NB4 (cell line): Measurements from ENCODE around the gene SLK.

Experiments
- CTCF ChIP-seq: IDR thresholded peaks from one replicate; pipeline ENCODE4 v1.5.1; 2012; ENCODE audit warnings: low read depth, low read length
- POLR2A ChIP-seq: IDR thresholded peaks from 2 replicates; pipeline ENCODE4 v1.6.1; 2011; ENCODE audit warnings: mild to moderate bottlenecking; ENCODE audit not compliant: insufficient read length; ENCODE audit errors: extremely low read depth

GRCh38 chr10:104043185-104043830, 76.4 kb downstream of the SLK start:
- TF ChIP-seq CTCF (no peak), POLR2A (no peak)
